ENCODE results near the gene TRAF3IP1.

GRCh38 chr2:238433300-238433915 is 113.1 kb downstream of the TRAF3IP1 start:
- TF ChIP-seq CTCF (IDR thresholded peaks at IDR 0.05), result no peak
- TF ChIP-seq EZH2 (IDR thresholded peaks at IDR 0.05; ENCODE audit: borderline replicate concordance, insufficient read depth, low read depth, low read length, poor library complexity, severe bottlenecking), result no peak

Data from B cell (primary cell).